GM21423 (cell line): ENCODE results near the gene GJC1.
"Not testable (repeated sequence)": the region's sequence is repeated elsewhere in the genome, so short reads cannot be mapped to it uniquely, and the experiment has no call there.

Source experiments
- ATAC-seq: cut with Tn5 transposase; IDR thresholded peaks from one replicate; pipeline ENCODE4 v1.9.1; 2021; ENCODE audit warnings: mild to moderate bottlenecking, moderate library complexity; ENCODE audit not compliant: unreplicated experiment

The GJC1 gene

GRCh38 chr17:44846206-44846605 is 16.1 kb upstream of the GJC1 start:
- ATAC-seq, result no peak

- ATAC-seq, result no peak
Measured at GRCh38 chr17:44844390-44844830, 14.3 kb upstream of the GJC1 start.

GRCh38 chr17:44842748-44843147 is 12.7 kb upstream of the GJC1 start:
- no peak for ATAC-seq

GRCh38 chr17:44840936-44841335 is 10.8 kb upstream of the GJC1 start:
- no peak for ATAC-seq

GRCh38 chr17:44840274-44840673 is 10.2 kb upstream of the GJC1 start:
- ATAC-seq, result no peak

GRCh38 chr17:44837196-44837595 is 7.1 kb upstream of the GJC1 start:
- no peak for ATAC-seq

- no peak for ATAC-seq
Measured at GRCh38 chr17:44832805-44833204, 2.7 kb upstream of the GJC1 start.

GRCh38 chr17:44831371-44831770 is 1.3 kb upstream of the GJC1 start:
- no peak for ATAC-seq

GRCh38 chr17:44830359-44831288 is 537 bp upstream of the GJC1 start:
- ATAC-seq, result no peak

GRCh38 chr17:44828919-44829522 is 1.1 kb downstream of the GJC1 start:
- no peak for ATAC-seq

GRCh38 chr17:44827863-44828262 is 2.2 kb downstream of the GJC1 start:
- ATAC-seq, result no peak

- no peak for ATAC-seq
Measured at GRCh38 chr17:44826123-44826790, 3.8 kb downstream of the GJC1 start.

- ATAC-seq, result not testable (repeated sequence)
Measured at GRCh38 chr17:44825236-44825635, 4.9 kb downstream of the GJC1 start.

- no peak for ATAC-seq
Measured at GRCh38 chr17:44820631-44821212, 9.4 kb downstream of the GJC1 start.

GRCh38 chr17:44818508-44818907 is 11.6 kb downstream of the GJC1 start:
- not testable (repeated sequence) for ATAC-seq

- no peak for ATAC-seq
Measured at GRCh38 chr17:44812263-44812662, 17.8 kb downstream of the GJC1 start.

- not testable (repeated sequence) for ATAC-seq
Measured at GRCh38 chr17:44808656-44809388, 21.3 kb downstream of the GJC1 start.

GRCh38 chr17:44808156-44808555 is 21.9 kb downstream of the GJC1 start:
- ATAC-seq, result no peak

GRCh38 chr17:44807817-44808155 is 22.3 kb downstream of the GJC1 start:
- no peak for ATAC-seq

GRCh38 chr17:44807093-44807816 is 22.8 kb downstream of the GJC1 start:
- no peak for ATAC-seq
